Bronchial epithelial cell (primary cell): Measurements from ENCODE around the gene GFOD2. TPM values are rescaled to one million over a fixed set of nuclear protein-coding genes. Genes with fewer than 3 reads are reported as not detected.

Source experiments
- DNase-seq: peaks from one replicate; pipeline ENCODE4 v3.0.0-alpha.2; 2010; ENCODE audit warnings: low read depth
- FAIRE-seq: peaks from 2 replicates; lab custom pipeline; 2011; peaks lifted over from hg19 to GRCh38; lab: Jason Lieb, UNC
- H3K27me3 ChIP-seq: 2 replicates; pipeline ENCODE4 v1.5.1; 2011; ENCODE audit warnings: low read length; ENCODE audit not compliant: control insufficient read depth, insufficient read depth
- H3K36me3 ChIP-seq: 2 replicates; pipeline ENCODE4 v1.5.1; 2011; ENCODE audit warnings: low read length; ENCODE audit not compliant: control insufficient read depth, insufficient read depth
- H3K4me3 ChIP-seq: 2 replicates; pipeline ENCODE4 v1.5.1; 2011; ENCODE audit warnings: mild to moderate bottlenecking, low read depth, low read length, control low read depth
- CTCF ChIP-seq: IDR thresholded peaks from 2 replicates; pipeline ENCODE4 v1.5.1; 2011; ENCODE audit warnings: mild to moderate bottlenecking, moderate library complexity, low read length, control low read depth, inconsistent platforms; ENCODE audit not compliant: insufficient read depth, severe bottlenecking
- total RNA-seq: library from RNA; depleted of rRNA; stranded (reverse); fragments of >200 nt; gene quantifications from 2 replicates; pipeline ENCODE4 v1.2.1, GENCODE V29; 2014

Gene GFOD2
- total RNA-seq, 1 donor from 2014 or later: 17.9 TPM

GRCh38 chr16:67653128-67653788, 65.9 kb downstream of the GFOD2 start:
- peaks cover under 1% of the 10 kb centered on the region for H3K36me3 ChIP-seq
- H3K27me3 ChIP-seq: peaks cover 37% of the 10 kb centered on the region
- FAIRE-seq: no peak
- H3K4me3 ChIP-seq: peak overlapping the region; percentile 15
- TF ChIP-seq CTCF: peak; percentile 34
- no peak for DNase-seq

GRCh38 chr16:67652578-67653127, 66.5 kb downstream of the GFOD2 start:
- Histone ChIP-seq H3K27me3 (peaks cover 40% of the 10 kb centered on the region), H3K4me3 (no peak overlapping the region), H3K36me3 (no peaks in the 10 kb centered on the region)
- no peak for TF ChIP-seq CTCF
- DNase-seq: no peak
- FAIRE-seq: no peak

GRCh38 chr16:67651847-67652246, 67.3 kb downstream of the GFOD2 start:
- FAIRE-seq (no peak), DNase-seq (no peak)
- no peak for TF ChIP-seq CTCF
- Histone ChIP-seq H3K27me3 (peaks cover 44% of the 10 kb centered on the region), H3K4me3 (no peak overlapping the region), H3K36me3 (no peaks in the 10 kb centered on the region)

DNA sequence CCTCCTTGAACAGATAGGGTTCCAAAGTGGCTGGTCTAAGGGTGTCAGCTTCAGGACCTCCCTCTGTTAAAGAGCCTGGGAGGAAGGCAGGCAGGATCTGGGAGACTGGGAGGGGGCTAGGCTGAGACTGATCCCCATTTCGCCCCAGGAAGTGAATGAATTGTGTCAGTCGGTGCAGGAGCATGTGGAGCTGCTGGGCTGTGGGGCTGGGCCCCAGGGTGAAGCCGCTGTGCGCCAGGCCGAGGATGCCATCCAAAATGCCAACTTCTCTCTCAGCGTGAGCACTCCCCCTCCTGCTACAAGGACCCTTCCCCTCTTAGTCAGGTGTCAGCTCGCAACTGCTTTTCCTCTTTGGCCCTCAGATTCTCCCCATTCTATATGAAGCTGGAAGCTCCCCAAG, 68.1 kb downstream of the GFOD2 start:
- Histone ChIP-seq H3K36me3 (no peaks in the 10 kb centered on the region), H3K27me3 (peaks cover 48% of the 10 kb centered on the region), H3K4me3 (no peak overlapping the region)
- DNase-seq: no peak
- TF ChIP-seq CTCF: no peak
- no peak for FAIRE-seq

GRCh38 chr16:67650023-67650422, 69.1 kb downstream of the GFOD2 start:
- H3K27me3 ChIP-seq: peaks cover 54% of the 10 kb centered on the region

More at GRCh38 chr16:67650023-67650422, 69.1 kb downstream of the GFOD2 start:
- no peak for DNase-seq
- H3K36me3 ChIP-seq: no peaks in the 10 kb centered on the region
- TF ChIP-seq CTCF: no peak
- no peak overlapping the region for H3K4me3 ChIP-seq
- FAIRE-seq: no peak
